NCI-H1105 (cell line): Measurements from ENCODE around the gene TEX53.

Experiments used
- DNase-seq: peaks from one replicate; lab custom pipeline; 2025; lab: John Stamatoyannopoulos, UW

Gene TEX53

DNA sequence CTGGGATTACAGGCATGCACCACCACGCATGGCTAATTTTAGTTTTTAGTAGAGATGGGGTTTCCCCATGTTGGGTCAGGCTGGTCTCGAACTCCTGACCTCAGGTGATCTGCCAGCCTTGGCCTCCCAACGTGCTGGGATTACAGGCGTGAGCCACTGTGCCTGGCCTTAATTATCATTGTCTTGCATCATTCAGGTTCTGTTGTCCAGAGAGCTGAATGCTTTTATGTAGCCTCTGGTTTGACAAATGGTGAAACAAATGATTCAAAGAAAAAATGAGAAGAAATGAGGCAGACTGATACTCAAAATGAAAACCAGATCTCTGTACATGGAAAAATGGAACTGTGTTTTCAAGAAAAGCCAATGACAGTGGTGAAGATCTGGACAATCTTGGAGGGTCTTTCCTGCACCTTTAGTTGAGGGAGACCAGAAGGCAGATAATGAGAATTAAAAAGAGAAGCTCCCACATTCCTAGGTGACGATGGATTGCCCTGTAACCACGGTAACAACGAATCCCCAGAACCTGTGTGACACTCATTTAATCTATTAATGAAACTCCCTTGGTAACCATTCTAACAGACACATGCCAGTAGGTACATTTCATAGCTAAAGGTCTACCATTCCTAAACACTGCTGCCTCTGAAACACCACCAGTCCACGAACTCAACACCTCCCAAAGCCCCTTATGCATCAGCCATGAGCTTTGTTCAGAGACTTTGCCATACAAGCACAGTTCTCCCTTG, 22.8 kb upstream of the TEX53 start:
- no peak for DNase-seq

GRCh38 chr9:114678795-114679194, 21.2 kb upstream of the TEX53 start:
- no peak for DNase-seq

- no peak for DNase-seq
Measured at GRCh38 chr9:114678130-114678529, 20.5 kb upstream of the TEX53 start.

DNA sequence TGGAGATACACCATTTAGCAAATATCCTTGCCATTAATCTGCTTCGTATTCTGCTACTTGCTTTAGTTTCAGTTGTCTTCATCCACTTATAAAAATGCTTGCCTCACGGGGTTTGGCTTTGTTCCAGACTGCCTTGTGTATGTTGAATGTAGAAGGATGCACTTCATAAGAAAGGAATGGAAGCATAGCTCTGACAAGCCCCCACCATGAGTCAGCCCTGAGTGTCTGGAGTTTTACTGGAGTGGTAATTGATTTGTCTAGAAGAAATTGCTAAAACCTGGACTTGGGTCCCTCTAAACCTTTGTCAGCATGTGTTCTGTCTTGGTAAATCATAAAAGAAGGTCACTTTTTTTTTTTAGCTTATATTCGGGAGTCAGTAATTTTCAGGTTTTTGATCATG, 19.8 kb upstream of the TEX53 start:
- peak; percentile 70 for DNase-seq

- DNase-seq: no peak
Measured at GRCh38 chr9:114676901-114677300, 19.3 kb upstream of the TEX53 start.

GRCh38 chr9:114674798-114675540, 17.4 kb upstream of the TEX53 start:
- DNase-seq: no peak

- DNase-seq: no peak
Measured at GRCh38 chr9:114674076-114674797, 16.6 kb upstream of the TEX53 start.

DNA sequence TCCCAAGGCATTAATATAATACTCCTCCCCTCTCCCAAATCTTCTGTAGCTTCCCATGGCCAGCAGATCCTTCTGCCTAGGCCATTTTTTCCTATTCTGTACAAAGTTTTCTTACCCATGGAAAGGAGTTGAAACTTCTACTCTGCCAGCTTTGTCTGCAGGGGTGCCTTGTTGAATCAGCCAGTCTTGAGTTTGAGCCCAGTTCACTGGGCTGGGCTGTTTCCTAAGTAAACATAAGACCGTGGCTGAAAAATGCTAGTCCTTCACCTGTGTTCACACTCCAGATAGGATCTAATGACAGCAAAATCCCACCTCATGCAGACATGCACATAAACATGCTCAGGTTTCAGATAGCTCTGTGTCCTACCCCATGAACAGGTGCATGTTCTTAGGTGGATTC, 14.0 kb upstream of the TEX53 start:
- no peak for DNase-seq

GRCh38 chr9:114669961-114670360, 12.4 kb upstream of the TEX53 start:
- DNase-seq: no peak

- DNase-seq: no peak
Measured at GRCh38 chr9:114668146-114668545, 10.5 kb upstream of the TEX53 start.

DNA sequence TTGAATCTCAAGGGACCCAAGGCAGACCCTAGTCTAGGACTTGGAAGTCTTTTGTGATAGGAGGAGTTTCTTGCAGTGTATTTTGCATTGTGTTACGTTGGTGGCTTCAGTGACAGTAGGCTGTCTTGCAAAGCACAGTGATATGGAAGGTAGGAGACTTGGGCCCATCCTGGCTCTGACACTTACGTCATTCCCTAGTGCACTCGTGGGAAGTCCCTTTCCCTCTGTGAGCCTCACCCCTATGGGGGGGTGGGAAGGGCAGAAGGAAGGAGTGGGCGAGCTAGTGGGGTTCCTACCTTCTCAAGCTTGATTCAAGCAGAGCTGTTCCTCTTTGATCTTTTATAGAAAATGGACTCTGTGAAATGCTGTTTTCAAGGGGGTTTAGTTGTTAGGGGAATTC, 9.2 kb upstream of the TEX53 start:
- DNase-seq: no peak

- DNase-seq: no peak
Measured at GRCh38 chr9:114666401-114666800, 8.8 kb upstream of the TEX53 start.

DNA sequence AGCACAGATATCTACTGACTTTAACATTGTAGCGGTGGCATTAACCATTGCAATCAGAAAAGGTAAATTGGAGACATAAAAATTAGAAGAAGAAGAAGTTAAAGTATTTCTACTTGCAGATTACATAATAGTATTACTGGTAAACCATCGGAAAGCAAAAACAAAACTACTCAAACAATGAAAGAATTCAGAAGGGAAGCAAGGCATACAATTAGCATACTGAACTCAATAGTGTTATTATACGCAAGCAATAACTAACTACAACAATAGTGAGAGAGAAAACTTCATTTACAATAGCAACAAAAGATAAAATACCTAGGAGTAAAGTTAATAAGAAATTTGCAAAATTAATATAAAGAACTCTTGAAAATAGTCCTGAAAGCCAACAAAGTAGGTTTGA, 6.6 kb upstream of the TEX53 start:
- no peak for DNase-seq

DNA sequence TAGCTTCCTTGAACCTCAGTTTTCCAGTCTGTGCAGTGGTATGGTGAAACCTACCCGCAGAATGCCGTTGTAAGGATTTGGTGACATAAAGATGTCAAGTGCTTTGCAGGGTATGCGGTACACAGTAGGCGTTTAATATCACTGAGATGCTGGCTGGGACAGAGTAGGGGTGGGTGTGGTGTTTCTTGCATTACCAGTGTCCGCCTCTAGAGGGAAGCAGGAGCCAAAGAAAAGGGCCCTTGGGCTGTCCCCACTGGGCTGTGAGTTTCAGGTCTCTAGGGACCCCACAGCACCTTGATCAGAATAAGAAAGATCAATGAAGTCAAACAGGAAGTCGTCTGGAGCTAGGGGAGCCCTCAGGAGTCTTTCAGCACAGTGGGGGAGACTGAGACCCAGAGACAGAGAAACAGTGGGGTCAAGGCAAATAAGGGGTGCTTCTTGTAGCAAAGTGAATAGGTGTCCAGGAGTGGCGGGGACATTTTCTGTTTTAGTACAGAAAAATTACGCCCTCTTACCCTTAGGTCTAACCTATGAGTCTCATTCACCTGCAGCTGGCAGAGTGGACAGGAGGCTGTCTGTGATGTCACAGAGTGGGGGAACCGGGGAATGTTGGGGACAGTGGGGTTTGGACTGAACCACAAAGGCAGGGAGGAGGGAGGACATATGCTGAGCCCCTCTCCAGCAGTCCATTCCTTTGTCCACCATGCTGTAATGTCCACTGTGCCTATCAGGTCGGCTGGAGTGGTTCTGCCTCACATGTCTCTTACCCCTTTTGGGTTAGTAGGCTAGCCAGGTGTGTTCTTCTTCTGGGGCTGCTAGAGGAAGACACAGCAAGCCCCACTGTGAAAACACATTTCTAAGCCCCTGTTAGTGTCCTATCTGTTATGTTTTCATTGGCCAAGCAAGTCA, 4.7 kb upstream of the TEX53 start:
- peak; percentile 33 for DNase-seq

- no peak for DNase-seq
Measured at GRCh38 chr9:114656301-114656700, 1.3 kb downstream of the TEX53 start.

- DNase-seq: no peak
Measured at GRCh38 chr9:114655689-114656088, 1.9 kb downstream of the TEX53 start.

- peak; percentile 43 for DNase-seq
Measured at GRCh38 chr9:114653556-114654159, 3.9 kb downstream of the TEX53 start.

- DNase-seq: no peak
Measured at GRCh38 chr9:114652776-114653555, 4.6 kb downstream of the TEX53 start.

DNA sequence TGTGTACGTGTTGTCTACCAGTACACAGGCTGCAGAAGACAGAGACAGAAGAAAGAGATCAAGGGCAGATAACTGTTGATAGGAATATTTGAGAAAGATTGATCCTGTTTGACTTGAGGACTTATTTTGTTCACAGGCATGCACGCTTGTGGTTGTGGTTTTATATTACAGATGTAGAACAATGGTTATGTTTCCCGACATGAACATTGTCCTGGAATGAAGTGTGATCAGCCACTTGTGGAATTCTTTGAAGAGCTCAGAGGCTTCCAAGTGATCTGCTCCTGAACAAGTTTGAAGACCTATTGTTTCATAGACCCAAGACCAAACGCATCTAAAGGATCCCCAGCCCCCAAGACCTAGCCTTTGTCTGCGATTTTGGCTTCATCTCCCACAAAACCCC, 13.7 kb downstream of the TEX53 start:
- DNase-seq: no peak

DNA sequence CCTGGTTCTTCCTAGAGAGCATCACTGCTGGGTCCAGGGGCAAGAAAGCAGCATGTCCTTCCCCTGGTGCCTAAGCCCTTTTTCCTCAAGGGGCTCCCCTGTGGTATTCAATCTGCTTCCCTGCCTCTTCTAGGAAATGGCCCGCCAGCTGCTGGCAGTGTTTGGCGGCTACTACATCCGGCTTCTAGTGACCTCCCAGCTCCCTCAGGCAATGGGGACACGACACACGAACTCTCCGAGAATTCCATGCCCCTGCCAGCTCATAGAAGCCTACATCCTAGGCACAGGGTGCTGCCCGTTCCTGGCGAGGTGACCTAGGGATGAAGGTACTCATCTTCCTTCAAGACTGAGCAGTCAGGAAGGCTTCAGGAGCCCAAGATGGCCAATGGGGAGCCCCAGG, 14.6 kb downstream of the TEX53 start:
- no peak for DNase-seq

DNA sequence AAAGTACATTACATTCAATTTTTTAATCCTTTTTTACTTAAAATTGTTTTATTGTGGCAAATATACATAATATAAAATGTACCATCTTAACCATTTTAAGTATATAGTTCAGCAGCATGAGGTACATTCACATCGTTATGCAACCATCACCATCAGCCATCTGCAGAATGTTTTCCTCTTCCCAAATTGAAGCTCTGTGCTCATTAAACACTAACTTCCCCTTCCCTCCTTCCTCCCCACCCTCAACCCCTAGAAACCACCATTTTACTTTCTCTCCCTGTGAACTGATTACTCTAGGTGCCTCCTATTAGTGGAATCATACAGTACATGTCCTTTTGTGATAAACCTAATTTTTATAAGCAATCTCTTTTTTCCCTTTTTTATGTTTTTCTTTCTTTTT, 15.6 kb downstream of the TEX53 start:
- DNase-seq: no peak
